ENCODE measurements around the gene SAMD5.

DNA sequence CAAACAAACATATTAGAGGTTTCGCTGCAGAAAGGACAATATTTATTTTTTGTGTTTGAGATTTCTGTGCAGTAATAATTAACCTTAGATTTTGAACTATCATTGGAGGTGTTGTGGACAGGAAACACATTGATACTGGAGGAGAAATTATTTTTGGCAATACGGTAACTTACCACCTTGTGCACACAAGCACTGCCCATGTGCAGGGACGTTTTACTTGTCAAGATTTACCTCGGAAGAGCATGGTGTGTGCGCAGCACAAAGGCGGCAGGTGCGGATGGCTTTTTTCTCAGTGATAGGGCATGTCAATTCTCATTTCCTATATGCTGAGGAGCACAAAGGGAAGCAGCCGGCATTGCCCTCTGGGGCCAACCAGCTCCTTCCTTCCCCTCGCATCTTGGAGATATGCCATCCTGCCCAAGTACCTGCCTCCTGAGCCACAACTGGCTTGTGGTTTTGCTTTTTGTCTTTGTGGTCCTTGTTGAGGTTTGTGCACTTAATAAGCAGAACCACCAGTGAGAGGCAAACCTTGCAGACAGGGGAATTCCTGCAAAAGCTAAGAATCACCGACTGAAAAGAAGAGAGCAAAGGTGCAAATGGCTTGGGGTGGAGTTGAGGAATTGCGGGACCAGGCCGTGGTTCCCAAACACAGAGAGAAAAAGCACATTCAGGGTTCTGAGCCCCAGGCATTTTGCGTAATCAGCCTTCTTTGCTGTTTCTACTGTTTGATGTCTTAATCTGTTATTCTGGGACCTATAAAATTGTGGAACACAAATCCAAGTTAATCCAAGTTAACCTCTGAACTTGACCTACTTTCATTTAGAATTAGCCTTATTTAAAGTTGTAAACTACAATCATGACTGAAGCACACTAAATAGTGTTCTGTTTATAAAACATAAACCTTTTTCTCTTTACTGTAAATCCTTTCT lies 21.9 kb downstream of the SAMD5 start:
- TF ChIP-seq, protein P1, sequence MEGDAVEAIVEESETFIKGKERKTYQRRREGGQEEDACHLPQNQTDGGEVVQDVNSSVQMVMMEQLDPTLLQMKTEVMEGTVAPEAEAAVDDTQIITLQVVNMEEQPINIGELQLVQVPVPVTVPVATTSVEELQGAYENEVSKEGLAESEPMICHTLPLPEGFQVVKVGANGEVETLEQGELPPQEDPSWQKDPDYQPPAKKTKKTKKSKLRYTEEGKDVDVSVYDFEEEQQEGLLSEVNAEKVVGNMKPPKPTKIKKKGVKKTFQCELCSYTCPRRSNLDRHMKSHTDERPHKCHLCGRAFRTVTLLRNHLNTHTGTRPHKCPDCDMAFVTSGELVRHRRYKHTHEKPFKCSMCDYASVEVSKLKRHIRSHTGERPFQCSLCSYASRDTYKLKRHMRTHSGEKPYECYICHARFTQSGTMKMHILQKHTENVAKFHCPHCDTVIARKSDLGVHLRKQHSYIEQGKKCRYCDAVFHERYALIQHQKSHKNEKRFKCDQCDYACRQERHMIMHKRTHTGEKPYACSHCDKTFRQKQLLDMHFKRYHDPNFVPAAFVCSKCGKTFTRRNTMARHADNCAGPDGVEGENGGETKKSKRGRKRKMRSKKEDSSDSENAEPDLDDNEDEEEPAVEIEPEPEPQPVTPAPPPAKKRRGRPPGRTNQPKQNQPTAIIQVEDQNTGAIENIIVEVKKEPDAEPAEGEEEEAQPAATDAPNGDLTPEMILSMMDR (IDR thresholded peaks at IDR 0.05): no peak
- TF ChIP-seq POLR2AphosphoS5 (IDR thresholded peaks at IDR 0.05): no peak
